Activated naive CD8-positive, alpha-beta T cell (primary cell): ENCODE measurements around the gene LTA.

Source experiments
- H3K27ac Mint-ChIP-seq: one replicate; pipeline ENCODE4 v1.8.0; 2021; ENCODE audit warnings: mixed read lengths
- H3K27me3 Mint-ChIP-seq: one replicate; pipeline ENCODE4 v1.8.0; 2021; ENCODE audit warnings: mixed read lengths
- H3K36me3 Mint-ChIP-seq: one replicate; pipeline ENCODE4 v1.8.0; 2021; ENCODE audit warnings: mixed read lengths
- H3K4me1 Mint-ChIP-seq: one replicate; pipeline ENCODE4 v1.8.0; 2021; ENCODE audit warnings: low read depth, mixed read lengths
- H3K4me3 Mint-ChIP-seq: one replicate; pipeline ENCODE4 v1.8.0; 2021; ENCODE audit warnings: mild to moderate bottlenecking, mixed read lengths
- H3K9me3 Mint-ChIP-seq: one replicate; pipeline ENCODE4 v1.8.0; 2021; ENCODE audit warnings: low read depth, mixed read lengths

The LTA gene

GRCh38 chr6:31619805-31620585, 47.9 kb downstream of the LTA start:
- peak overlapping the region; percentile 97 for H3K27ac Mint-ChIP-seq
- no peaks in the 10 kb centered on the region for H3K9me3 Mint-ChIP-seq
- peaks cover 52% of the 10 kb centered on the region for H3K4me1 Mint-ChIP-seq
- H3K27me3 Mint-ChIP-seq = no peaks in the 10 kb centered on the region
- H3K4me3 Mint-ChIP-seq = peak overlapping the region; percentile 99
- peaks cover 7% of the 10 kb centered on the region for H3K36me3 Mint-ChIP-seq

DNA sequence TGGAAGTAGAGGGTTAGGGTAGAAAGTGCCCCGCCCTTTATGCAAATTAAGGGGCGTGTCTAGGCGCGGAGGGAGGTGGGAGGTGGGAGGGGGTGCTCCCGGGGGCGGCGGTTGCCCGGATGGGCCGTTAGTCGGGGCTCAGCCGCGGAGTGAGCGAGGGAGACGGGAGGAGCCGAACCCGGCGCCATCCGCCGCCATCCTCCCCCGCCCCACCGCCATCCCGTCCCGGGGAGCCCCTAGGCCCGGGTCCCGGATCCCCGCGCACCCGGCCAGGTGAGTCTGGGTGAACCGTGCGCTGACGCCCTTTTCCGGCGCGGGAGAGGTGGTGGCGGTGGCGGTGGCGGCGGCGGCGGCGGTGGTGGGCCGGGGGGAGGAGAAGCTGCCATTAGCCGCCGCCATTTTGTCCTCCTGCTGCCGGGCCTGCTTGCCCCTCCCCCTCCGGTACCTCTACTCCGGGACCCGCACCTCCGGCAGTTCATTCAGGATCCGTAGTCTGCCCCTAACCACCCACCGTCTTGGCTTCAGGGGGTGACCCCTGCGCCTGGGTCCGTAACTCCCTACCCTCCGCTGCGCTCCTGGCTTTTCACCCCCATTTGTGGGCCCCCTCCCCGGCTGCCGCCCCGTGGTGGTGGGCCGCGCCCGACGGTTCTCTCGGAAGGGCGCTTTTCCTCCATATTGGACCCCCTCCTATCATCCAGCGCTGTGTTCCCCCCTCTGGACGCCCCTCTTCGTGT, 48.7 kb downstream of the LTA start, which contains the start of gene PRRC2A:
Gene PRRC2A (plus strand): TSS at position 130 of the 734 bp plus-strand sequence. CDS start 2,075 bp downstream, outside the sequence.
- H3K27me3 Mint-ChIP-seq = no peaks in the 10 kb centered on the region
- H3K36me3 Mint-ChIP-seq = peaks cover 7% of the 10 kb centered on the region
- H3K27ac Mint-ChIP-seq = peak within 1 kb of the TSS; percentile 98
- H3K4me3 Mint-ChIP-seq = peak within 1 kb of the TSS; percentile 99
- H3K9me3 Mint-ChIP-seq = no peaks in the 10 kb centered on the region
- H3K4me1 Mint-ChIP-seq = peaks cover 44% of the 10 kb centered on the region

DNA sequence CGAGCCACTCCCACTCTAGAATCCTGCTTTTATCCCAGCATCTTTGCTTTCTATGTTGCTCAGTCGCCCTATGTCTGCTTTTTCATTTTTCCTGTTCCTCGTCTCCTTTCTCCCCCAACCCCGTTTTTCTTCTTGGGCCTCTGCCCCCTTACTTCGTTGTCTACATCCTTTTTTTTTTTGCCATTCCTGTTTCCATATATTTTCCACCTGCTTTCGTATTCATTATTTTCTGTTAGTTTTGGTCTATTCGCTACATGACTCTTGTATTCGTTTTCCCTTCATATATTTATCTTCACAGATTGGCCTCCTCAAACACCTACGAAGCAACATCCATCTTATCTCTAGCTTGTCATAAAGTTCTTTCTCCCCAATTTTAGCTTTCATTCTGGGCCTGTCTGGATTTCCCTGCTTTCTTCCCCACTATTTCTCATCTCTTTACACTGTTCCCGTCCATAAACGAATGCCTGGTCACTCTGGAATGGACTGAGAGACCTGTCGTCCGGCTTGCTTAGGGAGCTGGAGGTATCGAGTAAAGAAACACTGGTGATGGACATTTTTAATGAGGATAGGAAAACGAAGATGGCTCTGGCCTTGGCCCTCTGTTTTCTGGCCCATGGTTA, 49.3 kb downstream of the LTA start:
- Mint-ChIP-seq H3K4me1 (peaks cover 37% of the 10 kb centered on the region), H3K27ac (peak overlapping the region; percentile 98), H3K36me3 (peaks cover 7% of the 10 kb centered on the region), H3K4me3 (peak overlapping the region; percentile 99), H3K9me3 (no peaks in the 10 kb centered on the region), H3K27me3 (no peaks in the 10 kb centered on the region)

- H3K27ac Mint-ChIP-seq = peak overlapping the region; percentile 98
- H3K4me1 Mint-ChIP-seq = peaks cover 32% of the 10 kb centered on the region
- peak overlapping the region; percentile 99 for H3K4me3 Mint-ChIP-seq
- peaks cover 7% of the 10 kb centered on the region for H3K36me3 Mint-ChIP-seq
- H3K9me3 Mint-ChIP-seq = no peaks in the 10 kb centered on the region
- no peaks in the 10 kb centered on the region for H3K27me3 Mint-ChIP-seq
These were observed 49.9 kb downstream of the LTA start for GRCh38 chr6:31621991-31622390.

GRCh38 chr6:31622684-31623091, 50.6 kb downstream of the LTA start:
- peaks cover 7% of the 10 kb centered on the region for H3K36me3 Mint-ChIP-seq
- H3K9me3 Mint-ChIP-seq = no peaks in the 10 kb centered on the region
- no peaks in the 10 kb centered on the region for H3K27me3 Mint-ChIP-seq
- peak overlapping the region; percentile 99 for H3K4me3 Mint-ChIP-seq
- peaks cover 27% of the 10 kb centered on the region for H3K4me1 Mint-ChIP-seq
- peak overlapping the region; percentile 98 for H3K27ac Mint-ChIP-seq
